GM23248 (cell line): ENCODE data around the gene ABLIM2. TPM values are rescaled to one million over a fixed set of nuclear protein-coding genes. Genes with fewer than 3 reads are reported as not detected.

Experiments
- DNase-seq: peaks from one replicate; pipeline ENCODE4 v3.0.0-alpha.2; 2015
- H2AFZ ChIP-seq: fragments of 200-600 bp; sonication (generic); 2 replicates; pipeline ENCODE4 v1.6.1; 2016; ENCODE audit warnings: antibody characterized with exemption
- H3F3A ChIP-seq: fragments of 200-600 bp; sonication (generic); 2 replicates; pipeline ENCODE4 v1.6.1; 2016; ENCODE audit warnings: mild to moderate bottlenecking, antibody characterized with exemption, mixed run types; ENCODE audit not compliant: insufficient read depth
- H3K27ac ChIP-seq: fragments of 200-600 bp; sonication (generic); 2 replicates; pipeline ENCODE4 v1.5.1; 2016; ENCODE audit warnings: mild to moderate bottlenecking
- H3K27me3 ChIP-seq: fragments of 200-600 bp; sonication (generic); replicated peaks from 2 replicates; pipeline ENCODE4 v1.6.1; 2016; ENCODE audit warnings: mild to moderate bottlenecking; ENCODE audit not compliant: insufficient read depth
- H3K36me3 ChIP-seq: fragments of 200-600 bp; sonication (generic); 2 replicates; pipeline ENCODE4 v1.6.1; 2016; ENCODE audit warnings: low read depth, mild to moderate bottlenecking
- H3K4me1 ChIP-seq: fragments of 200-600 bp; sonication (generic); 2 replicates; pipeline ENCODE4 v1.6.1; 2016; ENCODE audit warnings: mild to moderate bottlenecking; ENCODE audit not compliant: insufficient read depth
- H3K4me2 ChIP-seq: fragments of 200-600 bp; sonication (generic); one replicate; pipeline ENCODE4 v1.6.1; 2016; ENCODE audit warnings: mild to moderate bottlenecking; ENCODE audit not compliant: unreplicated experiment
- H3K4me3 ChIP-seq: fragments of 200-600 bp; sonication (generic); 2 replicates; pipeline ENCODE4 v1.5.1; 2016; ENCODE audit warnings: mild to moderate bottlenecking
- H3K79me2 ChIP-seq: fragments of 200-600 bp; sonication (generic); 2 replicates; pipeline ENCODE4 v1.6.1; 2016; ENCODE audit warnings: mild to moderate bottlenecking; ENCODE audit not compliant: insufficient read depth
- H3K9ac ChIP-seq: fragments of 200-600 bp; sonication (generic); 2 replicates; pipeline ENCODE4 v1.6.1; 2016; ENCODE audit warnings: mild to moderate bottlenecking
- H3K9me2 ChIP-seq: fragments of 200-600 bp; sonication (generic); 2 replicates; pipeline ENCODE4 v1.6.1; 2016; ENCODE audit warnings: mixed run types, mild to moderate bottlenecking, moderate library complexity; ENCODE audit not compliant: insufficient read depth
- H3K9me3 ChIP-seq: fragments of 200-600 bp; sonication (generic); one replicate; pipeline ENCODE4 v1.6.1; 2017; ENCODE audit warnings: low read depth
- H4K20me1 ChIP-seq: fragments of 200-600 bp; sonication (generic); 2 replicates; pipeline ENCODE4 v1.6.0; 2016; ENCODE audit not compliant: insufficient read depth
- EZH2 ChIP-seq: fragments of 200-600 bp; sonication (generic); IDR thresholded peaks from 2 replicates; pipeline ENCODE4 v1.6.1; 2018; ENCODE audit warnings: antibody characterized with exemption, mild to moderate bottlenecking; ENCODE audit not compliant: insufficient read depth, poor library complexity, severe bottlenecking
- EZH2phosphoT487 ChIP-seq: fragments of 200-600 bp; sonication (generic); IDR thresholded peaks from 2 replicates; pipeline ENCODE4 v1.6.1; 2018; ENCODE audit warnings: antibody characterized with exemption, moderate library complexity, mild to moderate bottlenecking, low read depth; ENCODE audit not compliant: insufficient read depth
- WGBS, 2 experiments: methylation state at CpG; one replicate each; pipeline ENCODE4 v1.1.6; 2015 to 2017; ENCODE audit warnings: low lambda C conversion rate in 2 of 2, low coverage in 1 of 2; ENCODE audit errors: missing lambda C conversion rate in 2 of 2; 5-methylcytosine and 5-hydroxymethylcytosine counted together
- in situ Hi-C: fragments of 300-500 bp; cut with MboI; formaldehyde crosslinking; loops from 2 replicates; pipeline ENCODE4 v1.15.0; 2020
- polyA plus RNA-seq: library from polyadenylated mRNA; unstranded; fragments of >200 nt; fragmentation: Nextera tagmentation; extraction: Ambion mirVana; gene quantifications from 2 replicates; pipeline ENCODE4 v1.2.1, GENCODE V29; 2016
- total RNA-seq: library from RNA; depleted of rRNA; stranded (reverse); fragments of >200 nt; shearing (Covaris generic); gene quantifications from 2 replicates; pipeline ENCODE4 v1.2.3, GENCODE V29; 2014

The ABLIM2 gene
- total and polyA plus RNA-seq, 2 experiments from 2014 or later, result not detected

DNA sequence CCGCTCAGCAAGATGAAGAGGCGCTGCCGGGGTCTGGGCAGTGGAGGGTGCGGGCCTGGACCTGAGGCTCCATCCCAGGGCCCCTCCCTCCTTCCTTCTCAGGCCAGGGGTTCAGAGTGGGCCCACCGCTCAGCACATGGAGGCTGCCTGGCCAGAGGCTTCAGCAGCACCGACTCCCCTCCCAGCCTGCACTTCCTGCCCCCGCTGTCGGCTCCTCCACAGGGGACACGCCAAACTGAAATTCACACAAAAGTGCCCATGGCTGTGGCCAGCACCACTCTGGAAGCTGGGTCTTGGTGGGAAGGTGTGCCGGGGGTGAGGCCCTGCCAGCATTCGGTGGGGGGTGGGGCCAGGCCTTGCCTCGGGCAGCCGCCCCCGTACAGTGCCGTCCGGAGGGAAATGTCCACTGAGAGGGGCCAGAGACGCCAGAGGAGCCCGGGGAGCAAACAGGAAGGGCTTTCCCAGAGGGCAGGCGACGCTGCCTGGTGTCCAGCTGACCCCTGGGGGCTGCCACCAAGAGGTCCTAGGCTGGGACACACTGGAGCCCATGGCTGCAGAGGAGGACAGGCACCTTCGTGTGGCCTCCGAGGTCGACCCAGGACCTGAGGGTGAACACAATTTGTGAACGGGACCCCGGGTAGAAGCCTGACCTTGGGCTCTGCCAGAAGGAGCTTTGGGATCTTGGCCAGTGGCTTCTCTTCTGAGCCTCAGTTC, 134.4 kb downstream of the ABLIM2 start:
- Histone ChIP-seq H3K9me3 (no peaks in the 10 kb centered on the region), H3K4me3 (no peak overlapping the region), H3K9ac (no peak overlapping the region), H3K36me3 (no peaks in the 10 kb centered on the region), H3K9me2 (no peaks in the 10 kb centered on the region), H2AFZ (no peak overlapping the region), H3K4me1 (no peaks in the 10 kb centered on the region), H3K27ac (no peak overlapping the region), H3F3A (no peaks in the 10 kb centered on the region), H4K20me1 (no peaks in the 10 kb centered on the region), H3K27me3 (peaks cover 44% of the 10 kb centered on the region), H3K79me2 (no peaks in the 10 kb centered on the region), H3K4me2 (no peak overlapping the region)
- in situ Hi-C loops, result no loop called here
- TF ChIP-seq EZH2phosphoT487 (no peak), EZH2 (no peak)
- DNase-seq, result no peak
- 57 to 66% methylated on average over 18 to 25 of the region's 25 CpGs for WGBS, 2 experiments

GRCh38 chr4:8023696-8024033, 134.9 kb downstream of the ABLIM2 start:
- WGBS, 2 experiments, result 63 to 67% methylated on average over 8 of the region's 8 CpGs
- H3K27me3 ChIP-seq, result peaks cover 47% of the 10 kb centered on the region
- no peaks in the 10 kb centered on the region for H3K9me2 ChIP-seq
- H4K20me1 ChIP-seq, result no peaks in the 10 kb centered on the region
- no peak for DNase-seq
- H3K4me1 ChIP-seq, result no peaks in the 10 kb centered on the region
- no peak overlapping the region for H3K27ac ChIP-seq
- H3K4me3 ChIP-seq, result no peak overlapping the region
- no peak overlapping the region for H3K4me2 ChIP-seq
- no peaks in the 10 kb centered on the region for H3K79me2 ChIP-seq
- no peaks in the 10 kb centered on the region for H3K9me3 ChIP-seq
- in situ Hi-C loops, result no loop called here
- H3F3A ChIP-seq, result no peaks in the 10 kb centered on the region
- TF ChIP-seq EZH2phosphoT487 (no peak), EZH2 (no peak)
- H2AFZ ChIP-seq, result no peak overlapping the region
- no peak overlapping the region for H3K9ac ChIP-seq
- H3K36me3 ChIP-seq, result no peaks in the 10 kb centered on the region

DNA sequence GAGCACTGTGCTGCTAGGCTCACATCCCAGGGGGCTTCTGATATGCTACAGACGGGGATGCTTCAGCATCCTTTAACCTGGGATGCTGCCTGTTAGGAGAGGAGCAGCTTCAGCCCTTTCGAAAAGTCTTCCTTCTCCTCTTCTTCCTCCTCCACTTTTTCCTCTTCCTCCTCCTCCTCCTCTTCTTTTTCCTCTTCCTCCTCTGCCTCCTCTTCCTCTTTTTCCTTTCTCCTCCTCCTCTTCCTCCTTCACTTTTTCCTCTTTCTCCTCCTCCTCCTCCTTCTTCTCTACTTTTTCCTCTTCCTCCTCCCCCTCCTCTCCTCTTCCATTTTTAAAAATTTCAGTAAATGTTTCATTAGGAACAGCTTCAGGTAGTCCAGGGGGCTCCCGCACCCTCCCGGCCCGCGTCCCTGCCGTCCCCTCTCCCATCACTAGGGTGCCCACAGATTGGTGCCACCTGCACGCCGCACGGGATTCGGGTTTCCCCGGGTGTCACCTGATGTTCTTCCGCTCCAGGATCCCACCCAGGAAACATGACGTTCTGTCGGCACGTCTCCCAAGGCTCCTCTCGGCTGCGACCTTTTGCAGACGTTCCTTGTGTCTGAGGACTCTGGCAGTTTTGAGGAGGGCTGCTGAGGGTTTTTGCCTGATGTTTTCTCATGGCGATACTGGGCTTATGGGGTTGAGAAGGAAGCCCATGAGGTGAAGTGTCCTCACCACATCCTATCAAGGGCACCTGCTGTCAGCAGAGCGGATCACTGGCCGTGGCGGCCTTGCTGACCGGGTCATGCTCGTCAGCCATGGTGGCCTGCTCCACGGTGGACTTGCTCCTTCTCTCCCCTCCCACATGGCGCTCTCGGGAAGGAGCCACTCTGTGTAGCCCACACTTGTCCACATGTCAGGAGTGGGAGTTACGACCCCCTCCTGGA, 135.6 kb downstream of the ABLIM2 start:
- no peak for TF ChIP-seq EZH2phosphoT487
- TF ChIP-seq EZH2, result no peak
- Histone ChIP-seq H3K27me3 (peaks cover 50% of the 10 kb centered on the region), H3K79me2 (no peaks in the 10 kb centered on the region), H3K4me2 (no peak overlapping the region), H3K36me3 (no peaks in the 10 kb centered on the region), H3K4me3 (no peak overlapping the region), H3K27ac (no peak overlapping the region), H4K20me1 (no peaks in the 10 kb centered on the region), H2AFZ (no peak overlapping the region), H3K4me1 (no peaks in the 10 kb centered on the region), H3F3A (no peaks in the 10 kb centered on the region), H3K9ac (no peak overlapping the region), H3K9me2 (no peaks in the 10 kb centered on the region), H3K9me3 (no peaks in the 10 kb centered on the region)
- DNase-seq, result no peak
- WGBS, 2 experiments, result 79% methylated on average over 29 of the region's 29 CpGs
- in situ Hi-C loops, result no loop called here

DNA sequence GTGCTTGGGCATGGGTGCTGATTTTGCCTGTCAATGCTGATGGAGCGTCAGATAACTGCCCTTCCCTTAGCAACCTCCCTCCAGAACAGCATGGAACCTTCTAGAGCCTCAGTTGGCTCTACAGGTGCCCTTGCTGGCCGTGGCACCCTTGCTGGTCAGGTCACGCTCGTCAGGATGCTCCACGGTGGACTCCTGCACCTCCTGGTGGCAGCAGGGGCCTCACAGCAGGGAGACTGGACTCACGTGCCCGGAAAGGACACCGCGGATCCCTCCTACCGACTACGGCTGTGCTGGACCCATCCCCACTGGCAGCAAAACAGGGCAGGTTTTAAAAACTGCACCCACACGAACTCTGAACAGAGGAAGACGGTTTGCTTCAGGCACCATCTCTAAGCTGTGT, 136.8 kb downstream of the ABLIM2 start:
- Histone ChIP-seq H3K27ac (no peak overlapping the region), H3K4me3 (no peak overlapping the region), H3K4me1 (no peaks in the 10 kb centered on the region), H2AFZ (no peak overlapping the region), H3K27me3 (peaks cover 58% of the 10 kb centered on the region), H3F3A (no peaks in the 10 kb centered on the region), H3K9ac (no peak overlapping the region), H3K9me2 (no peaks in the 10 kb centered on the region), H3K79me2 (no peaks in the 10 kb centered on the region), H3K4me2 (no peak overlapping the region), H3K9me3 (no peaks in the 10 kb centered on the region), H4K20me1 (no peaks in the 10 kb centered on the region), H3K36me3 (no peaks in the 10 kb centered on the region)
- 59 to 63% methylated on average over 13 of the region's 13 CpGs for whole genome bisulfite sequencing, 2 experiments
- DNase-seq, result no peak
- TF ChIP-seq EZH2phosphoT487 (no peak), EZH2 (no peak)
- in situ Hi-C loops, result no loop called here
